HG03565 (cell line): ENCODE measurements around the gene DAPL1.

Experiments
- ATAC-seq: cut with Tn5 transposase; IDR thresholded peaks from one replicate; pipeline ENCODE4 v1.9.1; 2021; ENCODE audit warnings: mild to moderate bottlenecking, moderate library complexity; ENCODE audit not compliant: unreplicated experiment

DAPL1 gene

DNA sequence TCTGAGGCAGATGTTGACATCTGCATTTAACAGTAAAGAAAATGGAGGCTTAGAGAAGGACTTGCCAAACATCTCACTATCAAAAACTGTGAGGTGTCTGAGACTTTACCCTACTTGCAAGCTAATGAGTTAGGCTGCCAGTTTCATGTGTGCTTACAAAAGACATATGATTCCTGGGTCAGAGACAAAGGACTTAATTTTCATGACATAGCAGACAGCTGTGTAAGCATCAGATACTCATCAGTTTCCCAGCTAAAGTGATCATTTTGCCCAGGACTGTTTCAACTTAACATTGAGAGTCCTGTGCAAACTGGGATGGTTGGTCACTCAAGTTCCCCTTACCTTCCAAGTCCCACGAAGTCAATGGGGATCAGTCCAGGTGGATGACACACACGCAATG, 18.9 kb upstream of the DAPL1 start:
- ATAC-seq = no peak

DNA sequence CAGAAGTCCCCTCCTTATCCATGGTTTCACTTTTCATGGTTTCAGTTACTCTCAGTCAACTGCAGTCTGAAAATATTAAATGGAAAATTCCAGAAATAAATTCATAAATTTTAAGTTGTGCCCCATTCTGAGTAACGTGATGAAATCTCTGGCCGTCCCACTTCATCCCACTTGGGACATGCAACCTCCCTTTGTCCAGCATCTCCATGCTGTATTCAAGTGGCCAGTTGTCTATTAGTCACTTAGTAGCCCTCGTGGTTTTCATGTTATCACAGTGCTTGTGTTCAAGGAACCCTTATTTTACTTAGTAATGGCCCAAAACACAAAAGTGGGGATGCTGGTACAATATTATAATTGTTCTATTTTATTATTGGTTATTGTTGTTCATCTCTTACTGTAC, 18.0 kb upstream of the DAPL1 start:
- ATAC-seq = no peak

DNA sequence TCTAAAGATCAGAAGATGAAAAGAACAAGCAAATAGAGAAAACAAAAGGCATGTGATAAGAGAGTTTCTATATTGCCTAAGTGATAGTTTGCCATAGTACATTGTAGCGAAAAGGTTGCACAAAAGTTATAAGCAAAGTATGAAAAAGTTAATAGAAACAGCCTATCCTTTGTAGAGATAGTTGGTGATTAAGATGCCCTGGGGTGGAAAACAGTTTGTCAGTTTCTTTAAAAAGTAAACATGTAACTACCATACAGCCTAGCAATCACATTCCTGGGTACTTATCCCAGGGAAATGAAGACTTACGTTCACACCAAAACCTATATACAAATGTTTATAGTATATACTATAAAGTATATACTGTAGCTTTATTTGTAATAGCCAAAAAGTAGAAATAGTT, 16.9 kb upstream of the DAPL1 start:
- ATAC-seq = no peak

DNA sequence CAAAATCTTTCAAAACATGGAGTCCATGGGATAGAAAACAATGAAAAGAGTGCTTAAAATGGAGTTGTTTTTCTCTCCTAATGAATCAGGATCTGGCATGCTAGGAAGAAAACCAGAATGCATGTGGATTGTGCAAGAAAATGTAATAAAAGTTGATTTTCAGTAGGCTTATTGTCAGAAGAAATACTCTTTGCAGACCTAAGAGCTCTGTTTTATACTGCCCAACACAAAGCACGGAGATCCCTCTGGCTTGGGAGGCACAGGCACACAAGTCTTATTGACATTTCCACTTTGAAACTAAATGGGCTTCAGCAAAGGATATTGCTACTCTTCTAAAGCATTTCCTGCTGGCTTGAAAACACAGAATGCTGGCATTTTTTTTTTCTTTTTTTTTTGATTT, 15.5 kb upstream of the DAPL1 start:
- ATAC-seq = no peak

DNA sequence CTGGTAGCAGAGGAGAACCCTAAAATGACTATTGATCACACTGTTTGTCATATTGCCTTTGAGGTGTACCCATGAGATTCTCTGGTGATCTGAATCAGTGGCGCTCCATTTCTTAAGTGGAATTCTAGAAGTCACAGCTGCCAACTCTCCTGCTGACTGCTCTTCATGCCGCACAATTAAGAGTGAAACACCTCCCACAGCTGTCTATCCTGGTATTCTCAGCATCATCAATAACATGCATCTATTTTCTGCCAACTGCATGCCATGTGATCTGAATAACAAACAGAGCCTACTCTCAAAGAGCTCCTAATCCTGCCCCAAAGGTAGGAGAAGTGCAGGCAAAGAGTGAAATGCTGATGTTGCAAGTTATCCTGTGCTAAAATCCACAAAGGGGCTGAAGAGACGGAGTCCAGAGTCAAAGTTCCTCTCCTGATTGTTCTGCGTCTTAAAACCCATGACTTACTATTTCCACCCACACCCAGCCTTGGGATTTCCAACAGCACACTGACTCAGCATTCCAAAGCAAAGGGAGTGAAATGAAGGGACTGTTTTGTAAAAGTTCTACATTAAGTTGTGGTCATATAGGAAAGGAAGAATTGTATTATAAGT, 13.7 kb upstream of the DAPL1 start:
- no peak for ATAC-seq

DNA sequence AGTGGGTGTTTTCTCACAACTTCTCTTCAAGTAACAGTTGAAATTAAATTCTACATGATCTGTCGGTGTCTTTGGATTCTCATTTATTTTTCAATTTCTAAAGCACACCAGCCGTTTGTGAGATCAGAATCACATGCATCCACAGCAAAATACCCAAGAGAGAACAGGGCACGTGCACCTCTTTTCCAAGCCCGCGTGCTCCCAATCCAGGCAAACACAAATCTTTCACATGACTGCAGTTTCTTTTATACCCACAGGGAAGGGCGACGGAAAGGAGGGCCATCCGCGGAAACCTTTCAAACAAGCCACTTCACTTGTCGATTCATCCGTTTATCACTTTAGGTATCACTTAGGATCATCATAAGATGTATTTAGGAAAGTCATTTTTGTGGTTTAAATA, 13.0 kb upstream of the DAPL1 start:
- ATAC-seq = no peak

DNA sequence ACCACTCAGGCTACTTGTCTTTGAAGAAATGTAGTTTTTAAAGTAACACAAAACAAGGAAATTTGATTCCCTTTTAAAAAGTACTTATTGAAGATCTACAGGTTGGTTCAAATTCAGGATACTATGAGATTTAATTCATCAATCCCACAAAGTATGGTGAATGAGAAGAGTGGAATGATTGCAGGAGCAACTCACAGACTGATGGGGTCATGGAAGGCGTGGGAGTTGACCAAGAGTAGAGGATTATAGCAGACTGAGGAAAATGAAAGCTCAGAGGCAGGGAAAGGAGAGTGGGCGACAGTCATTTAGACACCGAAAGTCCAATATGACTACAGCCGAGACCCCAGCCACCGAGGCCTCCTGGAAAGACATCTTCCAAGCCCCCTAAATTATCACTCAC, 12.5 kb upstream of the DAPL1 start:
- no peak for ATAC-seq

DNA sequence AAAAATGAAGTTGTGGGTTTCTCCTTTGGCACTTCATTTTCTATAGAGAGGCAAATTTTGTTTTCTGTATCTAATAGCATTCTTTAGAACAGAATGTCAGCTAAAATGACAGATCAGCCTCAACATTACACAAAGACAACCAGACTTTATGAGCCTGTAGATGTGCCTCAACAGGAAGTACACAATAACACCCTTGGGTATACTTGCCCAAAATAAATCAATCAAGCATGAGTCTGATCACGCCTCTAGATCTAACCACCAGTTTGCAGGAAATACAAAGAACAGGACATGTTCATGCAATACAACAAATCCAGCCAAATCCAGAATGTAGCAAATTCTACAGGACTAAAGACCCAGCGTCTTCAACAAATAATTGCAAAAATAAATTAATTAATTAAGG, 11.2 kb upstream of the DAPL1 start:
- no peak for ATAC-seq

DNA sequence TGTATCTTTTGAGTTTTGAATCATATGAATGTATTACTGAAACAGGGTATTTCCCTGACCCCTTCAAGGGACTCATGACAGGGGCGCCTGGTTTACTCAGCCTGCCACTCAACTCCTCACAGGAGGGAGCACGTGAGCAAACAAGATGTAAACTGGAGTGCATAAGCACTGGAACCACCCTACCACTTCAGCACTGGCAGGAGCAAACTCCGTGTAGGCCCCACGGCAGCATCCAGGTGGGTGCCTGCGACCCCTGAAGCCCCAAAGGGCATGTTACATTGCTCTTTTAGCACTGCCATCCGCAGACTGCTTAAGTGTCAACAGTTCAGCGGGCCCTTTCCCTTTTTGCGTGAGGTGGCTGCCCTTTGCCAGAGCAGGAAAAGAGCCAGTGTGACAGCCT, 8.2 kb upstream of the DAPL1 start:
- no peak for ATAC-seq

DNA sequence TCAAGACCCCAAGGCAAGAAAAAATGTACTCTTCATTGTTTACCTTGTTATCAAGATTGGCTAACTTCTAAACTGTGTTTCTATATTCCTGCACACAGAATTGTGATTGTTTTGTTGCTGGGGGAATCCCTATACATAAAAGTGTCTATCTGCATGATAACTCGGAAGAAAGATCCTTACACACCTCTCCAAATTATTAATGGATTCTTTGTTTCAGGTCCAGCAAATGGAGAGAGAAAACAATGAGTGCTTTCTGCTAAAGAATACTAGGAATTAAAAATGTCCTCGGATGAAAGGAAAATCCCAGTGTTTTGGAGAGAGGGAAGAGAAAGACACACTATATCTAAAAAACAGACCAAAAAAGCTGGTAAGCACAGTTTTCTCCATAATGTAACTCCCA, 6.2 kb upstream of the DAPL1 start:
- no peak for ATAC-seq

DNA sequence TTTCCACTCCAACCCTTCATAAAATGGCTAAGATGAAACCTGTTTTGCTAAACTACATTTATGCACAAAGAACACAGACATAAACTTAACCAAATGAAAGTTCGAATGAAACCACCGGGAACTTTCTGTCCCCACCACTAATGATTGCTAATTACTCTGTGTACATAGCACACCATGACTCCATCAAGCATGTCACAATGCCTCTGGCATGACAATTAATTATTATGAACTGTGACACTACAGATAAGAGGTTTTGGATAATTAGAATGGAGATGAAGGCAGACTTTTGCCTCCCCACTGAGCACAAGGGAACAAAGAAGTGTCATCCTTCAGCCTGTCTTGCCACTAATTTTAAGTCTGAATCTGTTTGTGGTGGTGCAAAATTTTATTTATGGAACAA, 1.5 kb downstream of the DAPL1 start:
- no peak for ATAC-seq

DNA sequence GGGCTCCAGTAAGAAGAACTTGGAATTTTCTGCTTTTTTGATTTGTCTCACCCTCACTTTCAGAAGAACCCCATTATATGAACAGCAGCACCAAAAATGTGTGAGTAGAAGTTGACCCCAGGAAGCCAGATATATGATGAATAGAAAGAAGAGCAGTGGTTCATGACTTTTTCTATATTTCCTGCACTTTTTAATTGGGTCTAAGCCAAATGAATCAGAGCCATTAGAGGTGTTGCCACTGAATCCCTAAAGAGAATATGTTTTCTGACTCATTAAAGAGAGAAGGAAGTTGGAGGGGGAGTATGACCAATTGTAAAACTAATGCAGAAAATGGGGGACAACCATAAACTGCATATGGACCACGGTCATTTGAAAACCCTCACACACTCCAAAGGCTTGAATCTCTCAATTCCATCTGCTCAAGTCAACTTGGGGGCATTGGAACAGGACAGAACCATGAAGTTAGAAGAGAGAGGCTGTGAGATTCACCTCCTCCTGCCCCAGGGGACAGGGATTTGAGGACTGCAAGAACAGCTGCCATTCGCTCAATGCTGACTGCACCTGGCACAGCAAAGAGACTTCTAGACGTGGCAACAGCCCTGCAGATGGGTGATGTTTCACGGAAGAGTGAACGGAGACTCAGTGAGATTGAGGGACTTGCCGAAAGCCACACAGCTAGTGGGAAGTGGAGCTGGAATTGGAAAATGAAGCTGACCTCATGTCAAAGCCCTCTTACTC, 3.0 kb downstream of the DAPL1 start:
- ATAC-seq = no peak

DNA sequence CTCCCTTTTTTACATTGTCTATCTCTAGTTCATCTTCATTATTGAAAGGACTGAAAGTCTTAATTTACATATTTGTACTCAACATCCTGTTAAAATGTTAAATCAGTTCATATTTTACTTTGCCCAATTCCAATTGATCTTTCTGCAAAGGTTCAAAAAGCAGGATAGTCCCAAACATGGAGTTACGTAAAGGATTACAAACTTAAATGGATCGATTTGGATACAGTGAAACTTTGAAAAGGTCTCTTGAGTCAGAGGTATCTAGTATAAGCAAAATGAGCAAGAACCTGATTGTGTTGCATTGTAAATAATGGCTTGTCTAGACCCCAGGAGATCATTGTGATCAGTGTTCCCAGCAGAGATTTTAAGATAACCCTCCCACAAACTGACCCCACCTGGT, 4.1 kb downstream of the DAPL1 start:
- no peak for ATAC-seq

DNA sequence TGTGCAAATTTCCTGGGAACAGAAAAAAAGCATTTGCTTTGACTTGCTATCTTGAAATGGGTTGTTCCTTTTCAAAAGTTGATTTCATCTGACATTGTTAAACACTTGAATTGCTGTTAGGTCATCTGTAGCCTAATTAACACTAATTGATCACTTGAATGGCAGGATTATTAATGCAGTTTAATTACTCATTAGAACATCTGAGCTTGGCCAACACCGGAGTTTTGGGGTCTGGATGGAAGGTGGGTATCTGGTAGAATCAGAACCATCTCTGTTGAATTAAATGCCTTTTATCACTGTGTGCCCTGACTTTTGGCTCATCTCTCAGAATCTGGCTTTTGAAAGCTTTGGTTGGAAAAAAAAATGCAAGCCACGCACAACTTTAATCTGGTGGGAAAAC, 8.4 kb downstream of the DAPL1 start:
- no peak for ATAC-seq

DNA sequence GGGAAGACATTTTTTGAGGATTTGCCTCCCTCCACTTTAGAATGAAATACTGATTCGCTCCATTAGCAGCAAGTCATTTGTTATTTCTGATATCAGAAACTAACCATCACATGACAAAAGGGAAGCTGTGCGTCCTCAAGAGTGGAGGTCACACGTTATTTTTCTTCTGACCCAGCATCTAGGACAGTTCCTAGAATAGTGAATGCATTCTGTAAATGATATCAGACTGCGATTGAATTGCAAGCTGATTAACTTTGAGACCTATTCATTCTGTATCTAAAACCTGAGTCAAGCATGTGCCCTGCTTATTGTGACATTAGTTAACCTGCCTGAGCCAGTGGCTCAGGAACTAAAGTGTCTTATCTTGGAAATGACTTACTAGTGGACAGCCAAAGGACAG, 10.1 kb downstream of the DAPL1 start:
- ATAC-seq = no peak

DNA sequence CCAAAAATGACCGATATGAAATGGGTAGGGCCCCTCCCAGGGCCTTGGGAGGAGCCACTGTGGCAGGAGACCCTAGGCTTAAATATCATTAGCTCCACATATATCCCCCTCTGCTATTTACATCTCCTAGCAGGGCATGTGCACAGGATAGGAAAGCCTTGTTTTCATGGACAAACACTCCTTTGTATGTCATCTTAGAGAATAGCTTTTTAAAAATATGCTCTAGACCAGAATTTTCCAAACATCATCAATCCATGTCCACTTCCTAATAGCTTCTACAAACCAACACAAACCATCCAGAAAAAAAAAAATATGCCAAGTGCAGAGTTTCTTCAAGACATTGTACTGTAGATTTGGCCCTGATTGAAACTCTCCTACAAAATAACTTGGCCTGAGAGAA, 10.8 kb downstream of the DAPL1 start:
- ATAC-seq = no peak

DNA sequence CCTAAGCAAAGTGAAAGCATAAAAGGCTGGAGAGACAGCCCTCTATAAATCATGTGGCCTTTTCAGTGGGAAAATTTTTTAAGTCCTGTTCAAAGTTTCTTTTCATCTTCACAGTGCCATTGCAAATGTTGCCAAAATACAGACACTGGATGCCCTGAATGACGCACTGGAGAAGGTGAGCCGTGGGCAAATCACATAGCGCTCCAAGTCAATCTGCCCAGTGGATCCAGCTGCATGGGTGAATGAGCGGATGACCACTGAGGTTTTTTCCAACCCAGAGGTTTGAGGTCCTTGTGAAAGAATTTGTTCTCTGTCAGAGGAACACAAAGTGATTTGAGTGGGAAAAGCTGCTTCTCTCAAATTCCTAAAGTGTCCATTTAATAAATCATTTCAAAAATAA, 11.8 kb downstream of the DAPL1 start:
- ATAC-seq = no peak

DNA sequence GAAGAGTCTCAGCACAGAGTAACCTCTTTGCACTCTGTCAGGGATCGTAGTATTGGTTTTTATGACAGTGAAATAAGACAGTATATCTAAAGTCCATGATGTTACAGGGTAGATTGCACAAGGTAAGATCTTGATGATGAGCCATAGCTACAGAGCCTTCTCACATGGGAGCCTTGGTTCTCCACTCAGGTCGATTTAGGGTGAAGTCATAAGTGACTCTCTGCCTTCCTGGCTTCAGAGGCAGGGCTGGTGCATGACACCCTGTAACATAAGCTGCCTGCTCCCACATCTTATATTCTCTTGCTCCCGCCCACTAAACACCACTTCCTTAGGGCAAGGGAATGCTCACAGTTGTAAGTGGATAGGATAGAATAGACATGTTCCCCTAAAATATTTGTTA, 13.3 kb downstream of the DAPL1 start:
- no peak for ATAC-seq

DNA sequence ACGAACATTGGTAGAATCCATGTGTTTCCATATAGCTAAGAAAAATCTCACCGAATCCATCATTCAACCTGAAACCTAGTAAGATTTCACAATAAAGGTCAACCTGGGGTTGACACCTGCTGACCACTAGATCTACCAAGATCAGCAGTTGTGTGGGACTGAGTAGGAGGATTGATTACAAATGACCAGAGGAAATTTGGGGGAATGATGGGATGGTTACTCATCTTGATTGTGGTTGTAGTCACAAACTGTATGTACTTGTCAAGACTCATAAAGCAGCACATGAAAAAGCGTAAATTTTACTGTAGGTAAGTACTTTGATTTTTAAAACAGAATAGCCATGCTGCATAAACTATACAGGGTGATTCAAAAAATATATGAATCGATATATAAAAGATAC, 14.7 kb downstream of the DAPL1 start:
- no peak for ATAC-seq

DNA sequence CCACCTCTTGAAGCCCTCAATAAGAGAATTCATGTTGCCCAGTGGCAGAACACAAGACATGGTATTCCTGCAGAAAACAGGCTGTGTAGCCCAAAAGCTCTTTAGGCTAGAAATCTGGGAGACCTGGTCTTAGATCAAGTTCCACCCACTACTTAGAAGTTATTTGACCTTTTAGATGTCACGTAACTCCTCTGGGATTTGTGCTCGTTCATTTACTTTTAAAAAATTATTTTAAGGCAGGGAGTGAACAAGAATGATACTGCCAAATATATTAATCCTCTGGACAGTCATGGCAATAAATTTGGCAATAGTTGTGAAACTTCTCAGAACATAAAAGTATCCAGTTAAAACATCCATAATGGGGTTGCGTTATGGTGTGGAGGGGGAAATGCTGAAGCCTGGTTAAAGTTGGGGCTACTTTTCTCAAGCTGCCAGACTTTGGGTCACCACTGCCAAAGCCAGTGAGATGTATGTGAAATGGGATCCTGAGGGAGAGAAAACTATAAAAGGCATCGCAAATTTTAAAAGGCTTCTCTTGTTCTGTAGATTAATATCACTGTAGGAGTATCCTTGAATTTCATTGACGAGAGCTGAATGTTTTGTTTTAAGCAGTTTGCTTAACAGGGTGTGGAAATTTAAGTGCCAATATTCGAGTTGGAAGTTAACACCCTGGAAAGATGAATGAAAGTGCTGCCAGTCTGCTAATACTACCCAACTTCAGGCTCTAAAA, 15.8 kb downstream of the DAPL1 start:
- ATAC-seq = no peak

DNA sequence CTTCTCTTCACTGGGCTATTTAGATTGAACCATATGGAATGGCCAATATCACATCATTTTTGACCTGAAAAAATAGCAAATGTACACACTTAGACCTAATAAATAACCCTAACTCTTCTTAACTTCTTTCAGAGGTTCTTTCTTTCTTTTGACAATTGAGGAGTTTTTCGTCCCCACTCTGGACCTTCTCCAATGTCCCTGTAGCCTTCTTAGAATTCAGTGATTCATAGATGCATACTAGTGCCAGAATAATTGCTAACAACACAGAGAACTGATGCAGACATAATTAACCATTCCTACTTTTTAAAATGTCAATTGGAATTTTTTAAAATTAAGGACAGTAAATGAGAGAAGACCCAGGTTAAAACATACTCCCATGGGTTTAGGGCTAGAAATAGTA, 20.0 kb downstream of the DAPL1 start:
- no peak for ATAC-seq

DNA sequence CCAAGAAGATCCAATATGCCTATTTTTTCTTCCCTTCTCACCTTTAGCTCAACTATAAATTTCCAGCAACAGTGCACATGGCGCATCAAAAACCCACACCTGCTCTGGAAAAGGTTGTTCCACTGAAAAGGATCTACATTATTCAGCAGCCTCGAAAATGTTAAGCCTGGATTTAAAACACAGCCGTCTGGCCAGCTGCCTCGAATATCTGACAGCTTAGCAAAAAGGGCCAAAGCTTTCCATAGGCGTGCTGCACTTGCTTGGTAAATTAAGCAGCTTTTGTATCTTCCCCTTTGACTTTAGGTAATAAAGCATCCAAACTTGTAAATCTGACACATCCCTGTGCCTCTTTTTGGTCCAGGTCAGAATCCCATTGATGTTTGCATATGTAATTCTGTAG, 20.5 kb downstream of the DAPL1 start:
- no peak for ATAC-seq
